LNCaP clone FGC (cell line): Measurements from ENCODE around the gene MSLN.
"Not testable (repeated sequence)": the region's sequence is repeated elsewhere in the genome, so short reads cannot be mapped to it uniquely, and the experiment has no call there.

Experiments
- DNase-seq: peaks from one replicate; pipeline ENCODE4 v3.0.0-alpha.2; 2011; ENCODE audit warnings: low read depth
- H3K4me3 ChIP-seq: 2 replicates; pipeline ENCODE4 v1.5.1; 2011; ENCODE audit warnings: mild to moderate bottlenecking, low read depth, low read length, control low read depth
- CTCF ChIP-seq: IDR thresholded peaks from 2 replicates; pipeline ENCODE4 v1.5.1; 2012; ENCODE audit warnings: mild to moderate bottlenecking; ENCODE audit not compliant: control insufficient read depth, insufficient read depth; ENCODE audit errors: extremely low read depth

The MSLN gene

GRCh38 chr16:739560-740458, 20.7 kb upstream of the MSLN start:
- DNase-seq, result no peak
- TF ChIP-seq CTCF, result no peak
- peak overlapping the region; percentile 95 for H3K4me3 ChIP-seq

- no peak for TF ChIP-seq CTCF
- no peak for DNase-seq
- peak overlapping the region; percentile 95 for H3K4me3 ChIP-seq
Measured at GRCh38 chr16:740459-740763, 20.1 kb upstream of the MSLN start.

- TF ChIP-seq CTCF, result peak; percentile 97
- peak within 1 kb of the TSS; percentile 95 for H3K4me3 ChIP-seq
- peak; percentile 65 for DNase-seq
Measured at GRCh38 chr16:740764-741505, 19.6 kb upstream of the MSLN start, which contains the start of gene CIAO3. CIAO3 (minus strand) TSS chr16:740997; CDS start chr16:740985, 12 bp downstream.

- no peak overlapping the region for H3K4me3 ChIP-seq
- TF ChIP-seq CTCF, result no peak
- no peak for DNase-seq
Measured at GRCh38 chr16:741986-742629, 18.4 kb upstream of the MSLN start.

- not testable (repeated sequence) for H3K4me3 ChIP-seq, DNase-seq
Measured at GRCh38 chr16:742894-743293, 17.6 kb upstream of the MSLN start.

- no peak overlapping the region for H3K4me3 ChIP-seq
- no peak for DNase-seq
- no peak for TF ChIP-seq CTCF
Measured at GRCh38 chr16:743794-744500, 16.6 kb upstream of the MSLN start.

GRCh38 chr16:745739-746138, 14.8 kb upstream of the MSLN start:
- no peak overlapping the region for H3K4me3 ChIP-seq
- no peak for DNase-seq
- TF ChIP-seq CTCF, result peak; percentile 28; the same call in 1 of the 2 replicates
